Right hindlimb (tissue), 1 donor: ENCODE data around the gene TANGO2.
A peak's percentile ranks its signal among the peaks of the same experiment; 100 is the strongest.

ENCODE experiments used
- DNase-seq: peaks from one replicate; pipeline ENCODE4 v3.0.0-alpha.2; 2018

The TANGO2 gene

DNA sequence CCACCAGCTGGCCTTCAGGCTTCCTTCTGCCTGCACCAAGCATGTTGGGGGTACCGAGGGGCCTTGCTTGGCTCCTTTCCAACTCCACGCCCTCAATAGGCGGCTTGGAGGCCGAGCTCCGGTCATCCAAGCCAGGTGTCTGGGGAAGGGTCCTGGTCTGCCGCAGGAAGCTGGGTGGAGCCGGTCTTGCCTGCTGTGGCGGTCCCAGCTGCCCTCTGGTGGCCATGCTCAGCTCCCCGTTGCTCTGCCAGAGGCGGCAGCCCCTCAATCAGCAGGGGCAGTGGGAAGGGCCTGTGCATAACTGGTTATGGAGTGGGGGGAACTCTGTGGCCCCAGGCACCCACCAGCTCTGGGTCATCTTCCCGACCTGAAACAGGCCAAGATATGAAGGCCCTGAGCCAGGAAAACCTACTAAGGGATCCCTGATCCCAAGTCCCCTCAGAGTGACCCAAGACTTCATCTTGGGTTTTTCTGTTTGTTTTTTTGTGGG is 7.5 kb upstream of the TANGO2 start:
- DNase-seq: peak; percentile 84

DNA sequence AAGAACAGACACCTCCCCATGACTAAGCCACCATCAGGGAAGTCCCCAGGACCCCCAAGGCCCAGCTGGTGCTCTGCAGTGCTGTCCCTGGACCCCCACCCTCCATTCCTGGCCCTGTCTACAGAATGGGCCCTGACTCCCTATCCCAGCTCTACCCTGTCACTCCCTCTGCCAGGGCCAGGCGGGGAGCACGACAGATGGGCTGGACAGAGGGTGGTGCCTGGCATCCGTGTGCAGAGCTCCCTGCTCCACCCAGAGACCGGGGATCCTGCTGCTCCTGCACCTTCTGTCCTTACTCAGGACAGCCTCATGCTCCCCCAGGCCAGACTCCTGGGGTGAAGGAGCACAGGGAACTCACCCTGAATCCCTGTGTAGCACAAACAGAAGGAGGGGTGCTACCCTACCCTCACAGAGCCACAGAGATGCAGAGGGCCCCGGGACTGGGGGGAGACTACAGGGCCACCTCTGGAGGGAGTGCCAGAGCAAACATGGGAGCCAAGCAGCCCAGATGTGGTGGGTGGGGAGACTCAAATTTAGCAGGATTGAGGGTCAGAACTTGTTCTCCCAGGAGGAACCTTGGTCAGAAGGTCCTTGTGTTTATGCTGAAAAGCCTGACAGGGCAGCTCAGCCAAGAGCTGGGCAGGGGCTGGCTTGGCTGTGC is 6.3 kb upstream of the TANGO2 start:
- DNase-seq: peak; percentile 21

DNA sequence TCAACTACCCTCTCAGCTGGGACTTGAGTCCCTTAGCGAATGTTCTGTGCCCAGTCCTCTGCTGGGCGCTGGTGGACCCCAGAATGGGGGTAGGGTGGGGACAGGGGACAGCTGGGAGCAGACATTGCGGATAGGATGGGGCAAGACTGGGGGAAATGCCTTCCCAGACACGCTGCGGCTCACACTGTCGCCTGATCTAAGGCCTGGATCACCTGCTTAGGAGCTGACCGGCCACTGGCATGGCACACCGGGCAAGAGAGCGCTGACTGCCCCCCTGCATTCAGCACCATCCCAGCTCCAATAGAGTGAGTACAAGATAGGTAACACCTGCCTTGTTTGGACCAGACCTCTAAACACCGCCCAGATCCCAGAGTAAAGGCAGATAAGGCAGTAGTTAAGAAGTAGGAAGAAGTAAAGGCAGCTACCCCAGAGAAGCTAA is 5.7 kb upstream of the TANGO2 start:
- peak; percentile 17 for DNase-seq

DNA sequence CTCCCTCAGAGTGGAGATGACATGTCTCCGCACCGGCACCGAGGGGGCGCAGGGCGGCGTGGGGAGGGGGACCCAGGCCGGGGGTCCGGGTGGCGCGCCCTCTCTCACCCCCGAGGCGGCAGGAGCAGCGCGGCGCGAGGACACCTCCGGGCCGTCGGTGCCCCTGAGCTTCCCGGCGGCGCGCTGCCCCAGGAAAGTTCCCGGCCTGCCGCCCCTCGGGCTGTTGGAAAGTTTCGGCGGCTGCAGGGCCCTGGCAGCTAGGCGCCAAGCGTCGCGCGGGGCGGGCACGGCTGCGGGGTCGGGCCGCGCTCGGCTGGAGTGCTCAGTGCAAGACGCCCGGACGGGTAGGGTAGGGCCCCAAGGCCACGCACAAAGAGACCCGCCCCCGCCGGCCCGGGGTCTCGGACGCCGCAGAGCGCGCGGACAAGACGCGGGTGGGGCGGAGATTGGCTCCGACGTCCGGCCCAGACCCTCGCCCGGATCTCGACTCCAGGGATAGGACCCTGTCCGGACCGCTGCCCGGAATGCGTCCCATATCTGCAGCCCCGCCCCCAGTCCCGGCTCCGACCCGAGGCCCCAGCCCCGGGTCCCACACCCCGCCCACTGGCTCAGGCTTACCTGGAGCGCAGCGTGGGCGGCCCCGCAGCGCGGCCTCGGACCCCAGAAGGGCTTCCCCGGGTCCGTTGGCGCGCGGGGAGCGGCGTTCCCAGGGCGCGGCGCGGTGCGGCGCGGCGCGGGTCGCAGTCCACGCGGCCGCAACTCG is 4.8 kb upstream of the TANGO2 start:
- DNase-seq: peak; percentile 51

DNA sequence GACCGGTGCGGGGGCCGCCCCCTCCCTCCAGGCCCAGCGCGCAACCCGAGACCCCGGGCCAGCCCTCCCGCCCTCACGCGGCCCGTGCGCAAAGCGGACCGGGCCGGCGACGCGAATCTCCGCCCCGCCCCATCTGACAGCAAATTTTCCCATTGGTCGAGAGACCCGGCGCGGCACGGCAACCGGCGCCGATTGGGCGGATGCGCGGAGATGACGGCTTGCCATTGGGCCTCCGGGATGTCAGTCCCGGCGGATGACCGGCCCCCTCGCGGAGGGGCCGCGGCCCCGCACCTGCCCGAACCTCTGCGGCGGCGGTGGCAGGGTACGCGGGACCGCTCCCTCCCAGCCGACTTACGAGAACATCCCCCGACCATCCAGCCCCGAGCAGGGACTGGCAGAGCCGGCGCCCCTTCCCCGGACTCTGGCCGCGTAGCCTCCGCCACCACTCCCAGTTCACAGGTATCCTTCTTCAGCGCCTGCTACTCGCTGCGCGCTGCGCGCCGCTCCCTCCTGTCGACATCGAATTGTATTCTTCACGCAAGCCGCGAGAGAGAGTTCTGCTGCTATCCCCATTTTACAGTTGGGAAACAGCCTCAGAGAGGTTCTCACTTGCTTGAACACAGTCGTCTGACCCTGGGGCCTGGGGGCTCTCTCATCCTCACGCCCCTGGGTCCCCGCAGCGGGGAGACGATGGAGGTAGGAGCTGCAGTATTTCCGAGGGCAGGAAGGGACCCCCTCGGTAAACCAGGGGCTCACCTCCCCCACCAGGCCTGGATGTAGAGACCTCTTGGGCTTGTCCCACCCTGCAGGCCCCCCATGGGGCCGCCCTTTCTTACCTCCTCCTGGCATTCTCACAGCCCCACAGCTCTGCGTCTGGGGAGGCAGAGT is 3.9 kb upstream of the TANGO2 start, which contains the start of gene ARVCF:
TSS of gene ARVCF (minus strand) at position 90 of the 888 bp plus-strand sequence. CDS start 26,029 bp downstream, outside the sequence.
- DNase-seq: peak; percentile 93

DNA sequence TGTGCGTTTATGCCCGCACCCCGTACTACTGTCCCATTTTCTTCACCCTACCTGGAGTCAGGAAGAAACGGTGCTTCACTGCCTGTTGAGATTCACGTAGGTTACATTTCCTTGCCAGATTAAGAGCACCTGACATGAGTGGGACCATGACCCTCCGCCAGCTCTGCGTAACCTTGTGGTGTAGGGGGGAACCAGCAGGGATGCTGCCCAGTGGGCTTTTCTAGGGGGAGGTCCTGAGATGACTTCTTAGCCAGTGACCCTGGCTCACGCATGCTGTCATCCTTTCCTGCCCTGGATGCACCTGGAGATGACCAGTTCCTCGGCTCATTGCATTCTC is 3.3 kb upstream of the TANGO2 start:
- peak; percentile 16 for DNase-seq

DNA sequence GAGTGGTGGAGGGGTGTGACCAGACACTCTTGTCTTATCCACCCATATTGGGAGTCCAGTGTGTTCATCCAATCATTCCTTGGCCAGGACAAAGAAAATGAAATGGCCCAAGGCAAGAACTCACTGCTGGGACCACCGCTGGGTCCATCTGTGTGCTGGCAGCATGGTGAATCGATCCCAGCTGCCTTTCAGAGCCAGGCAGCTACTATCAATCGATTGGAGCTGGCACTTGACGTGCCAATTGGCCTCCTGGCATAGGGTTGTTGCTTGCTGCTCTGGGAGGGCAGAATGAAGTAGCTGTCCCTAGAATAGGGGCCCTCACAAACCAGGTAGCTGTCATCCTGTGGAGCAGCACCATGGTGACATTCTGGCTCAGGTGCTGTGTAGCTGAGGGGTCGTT is 2.9 kb upstream of the TANGO2 start:
- DNase-seq: no peak

DNA sequence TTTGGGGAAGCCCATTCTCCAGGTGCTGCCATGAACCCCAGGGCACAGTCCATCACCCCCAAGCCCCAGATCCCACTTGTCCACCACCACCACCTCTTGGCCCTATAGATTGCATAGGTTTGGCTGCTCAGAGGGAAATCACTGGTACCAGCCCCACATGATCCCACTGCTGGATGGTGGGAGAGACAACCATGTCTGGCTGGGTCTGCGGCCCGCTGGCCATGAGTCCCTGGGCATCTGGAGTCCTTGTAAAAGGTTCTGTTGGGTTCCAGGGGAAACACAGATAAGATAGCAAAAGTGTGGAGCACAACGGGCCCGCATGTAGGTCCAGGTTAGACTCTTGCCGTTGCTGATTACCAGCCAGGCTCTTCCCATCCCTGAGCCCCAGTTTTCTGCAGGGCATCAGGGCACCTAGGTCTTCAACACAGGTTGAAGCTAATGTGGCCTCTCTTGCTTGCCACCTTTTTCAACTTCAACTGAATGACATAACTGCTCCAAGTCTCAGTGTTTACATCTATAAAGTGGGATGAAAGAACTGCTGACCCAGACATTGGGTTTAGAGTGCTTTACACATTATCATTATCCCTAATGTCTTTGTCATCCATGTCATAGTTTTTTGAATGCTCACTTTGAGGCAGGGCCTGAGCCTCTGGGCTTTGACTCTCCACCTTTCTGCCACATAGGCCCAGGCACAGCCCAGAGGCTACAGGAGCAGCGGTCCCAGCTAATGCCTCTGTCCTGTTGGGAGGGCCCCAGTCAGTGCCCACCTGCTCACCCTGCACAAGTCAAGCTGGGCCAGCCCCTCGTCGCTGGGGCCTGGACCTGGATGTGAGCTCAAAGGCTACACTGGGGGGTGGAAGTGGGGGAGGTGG is 1.0 kb upstream of the TANGO2 start:
- peak; percentile 10 for DNase-seq

DNA sequence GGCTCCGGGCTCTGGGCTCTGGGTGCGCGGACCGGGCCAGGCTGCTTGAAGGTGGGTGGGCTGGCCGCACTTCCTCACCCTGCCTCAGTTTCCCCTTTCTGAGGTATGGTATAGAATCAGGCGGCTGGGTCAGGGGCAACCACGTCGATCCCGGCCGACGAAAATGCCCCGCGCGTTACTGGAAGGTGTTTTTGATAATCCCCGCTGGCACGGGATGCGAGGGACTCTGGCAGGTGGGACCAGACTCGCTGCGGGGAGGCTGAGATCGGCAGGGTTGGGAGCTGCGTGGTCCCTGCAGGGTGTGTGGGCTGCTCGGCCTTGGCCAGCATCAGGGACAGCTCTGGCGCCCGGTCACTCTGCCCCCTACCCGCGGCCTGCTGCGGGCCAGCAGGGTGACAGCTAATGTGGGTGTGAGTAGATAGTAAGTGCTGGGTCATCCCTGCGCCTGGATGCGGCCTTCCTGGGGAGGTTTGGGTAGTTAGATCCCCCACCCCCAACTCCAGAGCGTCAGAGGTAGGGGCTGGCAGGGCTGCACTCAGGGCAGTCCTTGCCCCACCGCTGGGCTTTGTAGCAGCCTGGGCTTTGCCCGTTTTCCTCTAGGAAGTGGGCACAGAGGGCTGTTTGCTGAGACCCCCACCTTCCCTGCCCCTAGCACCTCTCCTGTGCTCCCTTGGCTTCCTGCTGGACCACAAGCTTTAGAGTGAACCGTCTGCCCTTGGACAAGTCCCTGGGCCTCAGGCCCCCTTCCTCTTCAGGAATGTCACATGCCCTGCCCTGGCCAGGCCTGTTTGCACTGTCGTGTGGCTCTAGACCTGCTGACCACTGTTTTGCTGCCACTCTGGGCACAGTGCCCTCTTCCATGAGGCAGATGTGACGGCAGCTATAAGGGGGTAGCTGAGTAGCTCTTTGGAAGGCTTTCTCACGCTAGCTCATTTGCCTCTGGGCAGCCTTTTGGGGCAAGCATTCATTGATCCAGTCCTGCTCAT is 579 bp downstream of the TANGO2 start:
- peak; percentile 37 for DNase-seq

DNA sequence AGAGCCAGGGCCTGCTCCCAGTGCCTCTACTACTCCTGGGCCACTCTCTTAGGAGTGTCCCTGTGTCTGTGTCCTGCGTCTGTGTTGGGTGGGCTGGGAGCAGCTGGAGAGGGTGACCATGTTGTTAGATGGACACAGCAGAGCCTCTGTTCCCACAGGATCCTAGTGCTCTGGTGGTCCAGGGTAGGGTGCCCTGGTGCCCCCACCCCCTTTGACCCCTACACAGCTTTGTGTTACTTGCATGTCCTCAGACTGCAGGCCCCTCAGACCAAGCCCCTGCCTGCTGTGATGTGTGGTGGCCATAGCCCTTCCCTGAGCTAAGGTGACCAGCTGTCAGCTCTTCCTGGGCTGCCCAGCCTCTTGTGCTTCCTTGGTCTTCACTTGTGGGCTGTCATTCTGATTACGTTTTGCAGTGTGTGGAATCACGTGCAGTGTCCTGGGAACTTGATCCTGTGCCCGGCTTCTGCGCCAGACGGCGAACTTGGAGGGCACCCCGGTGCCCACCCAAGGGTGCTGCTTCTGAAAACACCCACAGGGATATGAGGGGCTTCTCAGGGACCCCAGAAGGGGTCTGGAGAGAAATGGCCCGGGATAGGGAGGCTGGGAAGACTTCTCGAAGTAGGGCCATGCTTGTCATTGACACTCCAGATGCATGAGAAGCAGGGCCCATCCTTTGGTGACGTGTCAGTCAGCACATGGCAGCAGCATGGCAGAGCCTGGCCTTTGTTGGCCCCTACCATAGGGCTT is 1.5 kb downstream of the TANGO2 start:
- DNase-seq: peak; percentile 17

DNA sequence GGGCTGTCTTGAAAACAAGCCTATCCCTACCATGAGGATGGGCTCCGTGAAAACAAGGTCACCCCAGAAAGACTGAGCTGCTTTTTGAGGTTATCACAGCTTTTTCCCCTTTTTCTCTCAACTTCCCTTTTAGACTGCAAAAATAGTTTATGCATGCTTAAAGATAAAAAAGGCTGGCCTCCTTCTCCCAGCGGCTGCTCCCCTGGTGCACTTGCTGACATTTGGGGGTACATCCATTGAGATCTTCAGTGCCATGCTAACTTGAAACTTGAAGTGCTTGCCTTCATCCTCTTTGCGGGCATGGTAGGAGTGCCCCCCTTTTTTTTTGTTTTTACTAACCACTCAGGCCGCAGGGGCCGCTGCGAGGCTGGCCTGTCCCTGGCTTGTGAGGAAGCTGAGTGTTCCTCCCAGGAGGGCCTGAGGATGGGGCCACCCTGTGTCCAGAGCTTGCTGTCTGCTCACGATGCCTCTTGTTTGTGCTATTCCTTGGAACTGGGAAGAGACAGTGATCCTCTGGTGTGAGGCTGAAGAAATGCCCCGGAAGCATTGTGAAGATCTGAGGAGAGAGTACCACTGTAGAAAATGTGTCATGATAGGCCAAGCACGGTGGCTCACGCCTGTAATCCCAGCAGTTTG is 2.2 kb downstream of the TANGO2 start:
- peak; percentile 2 for DNase-seq

DNA sequence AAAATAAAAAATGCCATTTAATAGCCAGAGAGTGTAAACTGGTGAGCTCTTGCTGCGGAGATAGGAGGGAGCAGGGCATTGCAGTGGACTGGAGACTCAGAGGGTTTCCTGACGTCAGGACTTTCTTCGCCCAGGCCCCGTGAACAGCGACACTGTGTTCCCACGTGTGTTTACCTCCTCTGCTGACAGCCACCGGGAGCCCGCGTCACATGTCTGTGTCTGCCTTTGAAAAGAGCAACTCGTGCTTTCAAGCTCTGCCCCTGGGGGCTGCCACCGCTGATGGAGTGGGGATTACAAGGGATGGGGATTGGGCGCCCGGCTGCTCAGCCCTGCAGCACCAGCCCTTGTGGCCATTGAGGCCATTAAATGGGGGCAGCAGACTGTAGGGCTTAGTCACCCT is 3.3 kb downstream of the TANGO2 start:
- peak; percentile 10 for DNase-seq

DNA sequence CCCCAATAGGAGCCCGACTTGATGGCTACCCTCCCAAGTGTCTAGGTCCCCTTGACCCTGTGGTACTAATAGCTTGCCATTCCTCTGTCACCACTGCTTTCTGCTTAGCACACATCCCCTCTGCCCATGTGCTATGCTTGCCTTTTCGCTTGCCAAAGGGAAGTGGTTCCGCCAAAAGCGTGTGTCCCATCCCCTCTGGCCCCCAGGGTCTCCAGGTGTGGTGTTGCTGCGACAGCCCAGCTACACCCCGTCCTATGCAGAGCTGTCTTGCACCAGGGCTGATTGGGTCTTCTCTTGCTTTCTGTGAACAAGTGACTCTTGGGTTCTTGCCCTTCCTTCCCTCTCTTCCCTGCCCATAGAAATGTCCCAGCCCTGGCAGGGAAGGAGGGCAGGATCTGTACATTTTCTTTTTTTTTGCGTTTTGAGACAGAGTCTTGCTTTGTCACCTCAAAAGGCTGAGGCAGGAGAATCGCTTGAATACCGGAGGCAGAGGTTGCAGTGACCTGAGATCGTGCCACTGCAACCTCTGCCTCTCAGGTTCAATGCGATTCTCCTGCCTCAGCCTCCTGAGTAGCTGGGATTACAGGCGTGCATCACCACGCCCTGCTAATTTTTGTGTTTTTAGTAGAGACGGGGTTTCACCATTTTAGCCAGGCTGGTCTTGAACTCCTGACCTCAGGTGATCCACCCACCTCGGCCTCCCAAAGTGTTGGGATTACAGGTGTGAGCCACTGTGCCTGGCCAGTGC is 3.9 kb downstream of the TANGO2 start:
- DNase-seq: peak; percentile 10

DNA sequence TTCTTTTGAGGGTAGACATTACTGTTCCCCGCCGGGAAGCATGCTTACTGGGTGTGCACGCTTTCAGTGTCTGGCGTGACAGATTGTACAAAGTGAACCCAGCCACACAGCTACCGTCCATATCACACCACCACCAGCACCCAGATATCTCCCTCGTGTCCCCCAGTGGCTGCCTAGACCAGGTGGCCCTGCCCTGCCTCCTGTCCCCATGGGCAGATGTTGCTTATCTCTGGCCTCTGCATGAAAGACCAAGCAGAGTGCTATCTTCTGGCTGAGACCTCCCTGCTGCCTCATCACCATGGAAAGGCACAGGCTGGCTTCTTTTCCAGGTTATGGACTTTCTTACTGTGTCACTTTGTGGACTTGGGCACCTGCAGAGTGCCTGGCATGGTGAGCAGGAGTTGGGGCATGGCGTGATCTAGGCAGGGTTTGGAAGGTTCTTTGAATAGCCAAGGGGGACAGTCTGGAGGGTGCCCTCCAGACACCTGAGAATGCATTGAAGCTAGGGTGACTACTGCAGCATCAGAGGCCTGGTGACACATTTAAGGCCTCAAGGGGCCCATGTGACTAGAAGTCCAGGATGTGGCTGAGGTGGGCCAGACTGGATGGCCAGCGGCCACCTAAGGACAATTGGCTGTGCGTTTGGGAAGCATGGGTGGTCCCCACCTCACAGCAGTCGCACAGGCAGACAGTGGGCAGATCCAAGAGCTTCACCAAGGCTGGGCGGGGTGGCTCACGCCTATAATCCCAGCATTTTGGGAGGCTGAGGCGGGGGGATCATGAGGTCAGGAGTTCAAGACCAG is 4.7 kb downstream of the TANGO2 start:
- DNase-seq: no peak

DNA sequence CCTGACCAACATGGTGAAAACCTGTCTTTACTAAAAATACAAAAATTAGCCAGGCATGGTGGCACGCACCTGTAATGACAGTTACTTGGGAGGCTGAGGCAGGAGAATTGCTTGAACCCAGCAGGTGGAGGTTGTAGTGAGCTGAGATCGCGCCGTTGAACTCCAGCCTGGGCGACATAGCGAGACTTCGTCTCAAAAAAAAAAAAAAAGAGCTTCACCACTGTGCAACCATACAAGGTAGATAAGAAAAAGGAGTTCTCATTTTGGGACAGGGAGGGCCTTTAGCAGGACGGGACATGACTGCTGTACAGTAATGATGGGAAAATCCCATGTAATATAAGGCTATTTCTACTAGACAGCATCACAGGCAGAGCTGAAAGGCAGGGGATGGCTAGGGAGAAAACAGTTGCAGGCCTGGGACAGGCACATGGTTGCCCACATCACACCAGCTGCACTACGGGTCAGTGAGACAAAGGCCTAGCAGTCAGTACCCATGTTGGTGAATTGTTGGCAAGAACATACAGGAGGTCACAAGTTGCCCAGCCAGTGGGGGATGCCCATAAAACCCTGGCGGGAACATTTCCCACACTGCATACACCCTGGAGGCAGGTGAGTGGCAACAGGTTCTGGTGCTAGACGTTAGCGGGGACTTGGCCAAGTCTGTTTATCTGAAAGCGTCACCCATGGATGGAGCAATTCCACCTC is 5.4 kb downstream of the TANGO2 start:
- DNase-seq: no peak

DNA sequence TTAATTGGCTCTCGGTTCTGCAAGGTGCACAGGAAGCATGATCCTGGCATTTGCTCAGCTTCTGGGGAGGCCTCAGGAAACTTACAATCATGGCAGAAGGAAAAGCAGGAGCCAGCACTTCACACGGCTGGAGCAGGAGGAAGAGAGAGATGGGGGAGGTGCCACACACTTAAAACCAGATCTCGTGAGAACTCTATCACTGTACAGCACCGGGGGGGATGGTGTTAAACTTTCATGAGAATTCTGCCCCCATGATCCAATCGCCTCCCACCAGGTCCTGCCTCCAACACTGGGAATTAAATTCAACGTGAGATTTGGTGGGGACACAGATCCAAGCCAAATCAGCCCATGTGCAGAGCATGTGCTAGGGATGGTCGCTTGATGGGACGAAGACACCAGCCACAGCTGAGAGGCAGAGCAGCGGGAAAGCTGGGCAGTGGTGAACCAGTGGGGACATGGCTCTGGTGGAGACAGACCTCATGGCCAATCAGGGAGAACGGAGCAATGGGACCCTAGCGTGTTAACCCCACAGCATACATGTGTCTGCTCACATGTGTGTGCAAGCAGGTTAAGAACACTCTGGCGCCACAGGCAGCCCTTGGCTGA is 6.2 kb downstream of the TANGO2 start:
- no peak for DNase-seq
